Gastrocnemius medialis (tissue), 4 donors: ENCODE data around the gene SYNM. TPM values are rescaled to one million over a fixed set of nuclear protein-coding genes. Genes with fewer than 3 reads are reported as not detected.

Source experiments
- ATAC-seq, 2 donors: fragments of 150-250 bp; one replicate each; pipeline ENCODE4 v1.9.1; 2016
- DNase-seq, 2 donors: peaks; one replicate each; pipeline ENCODE4 v3.0.0-alpha.2; 2019
- H3K27ac ChIP-seq, 4 donors: fragments of 200-600 bp; sonication (generic); 1 replicate in 1 of 4; 2 replicates in 3 of 4; pipeline ENCODE4 v1.5.1; 2016 to 2018; ENCODE audit warnings: mild to moderate bottlenecking in 2 of 4, moderate library complexity in 1 of 4
- H3K27me3 ChIP-seq, 3 donors: fragments of 200-600 bp; sonication (generic) in 2 of 3; 1 replicate in 1 of 3; 2 replicates in 2 of 3; pipeline versions ENCODE4 v1.5.1 to v1.6.0; 2016 to 2019; ENCODE audit warnings: mild to moderate bottlenecking in 1 of 3, moderate library complexity in 1 of 3
- H3K36me3 ChIP-seq, 2 donors: fragments of 200-600 bp; sonication (generic) in 1 of 2; one replicate each; pipeline ENCODE4 v1.5.1; 2017 to 2018
- H3K4me1 ChIP-seq, 2 donors: fragments of 200-600 bp; sonication (generic) in 1 of 2; one replicate each; pipeline ENCODE4 v1.5.1; 2016 to 2017; ENCODE audit warnings: mild to moderate bottlenecking in 2 of 2
- H3K4me3 ChIP-seq, 4 donors: fragments of 200-600 bp; sonication (generic) in 3 of 4; 1 replicate in 1 of 4; 2 replicates in 3 of 4; pipeline ENCODE4 v1.5.1; 2016 to 2019; ENCODE audit warnings: mild to moderate bottlenecking in 2 of 4
- H3K9me3 ChIP-seq, 3 donors: fragments of 200-600 bp; sonication (generic) in 2 of 3; 1 replicate in 1 of 3; 2 replicates in 2 of 3; pipeline ENCODE4 v1.5.1; 2016 to 2019
- POLR2A ChIP-seq, 2 donors: fragments of 450-650 bp; IDR thresholded peaks; one replicate each; pipeline ENCODE4 v1.6.1; 2017; ENCODE audit warnings: antibody characterized with exemption in 2 of 2, mild to moderate bottlenecking in 2 of 2, moderate library complexity in 2 of 2
- in situ Hi-C, 4 donors: fragments of 200-750 bp; cut with MboI; loops; one replicate each; pipeline versions ENCODE4 v1.15.0 to v1.8.0; 2017; ENCODE audit warnings: low sequenced_read_pairs in 4 of 4
- intact Hi-C: fragments of 100-400 bp; cut with DNase I; formaldehyde crosslinking; loops from one replicate; pipeline ENCODE4 v1.15.1; 2023; ENCODE audit warnings: low total_unique reads
- total RNA-seq, 4 donors: library from RNA; depleted of rRNA; stranded (reverse); fragments of >200 nt; gene quantifications; one replicate each; pipeline versions ENCODE4 v1.1.0 to v1.2.3, GENCODE V29; 2016
- TF ChIP-seq, protein P1 (sequence below), 5 experiments: fragments of 450-650 bp in 3 of 5; fragments of 200-600 bp in 2 of 5; sonication (generic) in 2 of 5; IDR thresholded peaks in 4 of 5; conservative IDR thresholded peaks in 1 of 5; 1 replicate in 4 of 5; 2 replicates in 1 of 5; pipeline ENCODE4 v1.5.1; 2016 to 2019; ENCODE audit warnings: antibody characterized with exemption in 5 of 5, mild to moderate bottlenecking in 3 of 5, moderate library complexity in 3 of 5

Gene SYNM
- total RNA-seq, 4 donors from 2014 or later = 200 to 308 (median 266) TPM

DNA sequence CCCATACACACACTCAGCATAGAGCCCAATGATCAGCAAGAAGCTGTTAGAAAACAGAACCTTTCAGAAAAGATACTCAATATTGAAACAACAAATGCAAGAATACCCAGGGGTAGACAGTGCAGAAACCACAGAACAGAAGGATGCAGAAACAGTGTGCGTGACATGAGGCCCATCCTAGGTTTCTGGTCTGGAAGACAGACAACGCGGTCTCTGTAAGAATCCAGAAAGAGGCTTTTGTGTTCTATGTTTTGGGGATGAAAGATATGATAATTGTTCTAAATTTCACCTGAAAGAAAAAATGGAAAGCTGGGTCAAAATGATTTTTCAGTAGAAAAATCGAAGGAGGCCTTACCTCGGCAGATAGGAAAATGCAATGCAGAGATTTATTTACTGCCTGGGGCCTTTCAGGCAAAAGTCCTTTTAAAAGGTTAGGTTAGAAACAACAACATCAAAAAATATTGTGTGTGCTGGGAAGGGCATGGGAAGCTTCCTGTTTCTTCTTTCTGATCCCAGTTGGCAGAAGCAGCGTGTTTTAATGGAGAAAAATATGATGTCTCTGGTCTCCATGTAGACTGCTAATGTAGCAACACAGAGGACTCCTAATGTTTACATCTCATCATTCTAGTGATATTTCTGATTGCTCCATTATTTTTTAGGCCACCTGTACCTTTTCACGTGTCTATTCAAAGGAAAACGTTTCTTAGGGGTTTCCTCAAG, 17.0 kb downstream of the SYNM start:
- H3K4me3 ChIP-seq = no peak overlapping the region
- in situ Hi-C loops = loop anchor here in 2 of 4 donors (25.0 kb wide), 1 partner anchor 615 kb away; the partner anchor contains the start of gene LYSMD4 (in 2 of the 2)

DNA sequence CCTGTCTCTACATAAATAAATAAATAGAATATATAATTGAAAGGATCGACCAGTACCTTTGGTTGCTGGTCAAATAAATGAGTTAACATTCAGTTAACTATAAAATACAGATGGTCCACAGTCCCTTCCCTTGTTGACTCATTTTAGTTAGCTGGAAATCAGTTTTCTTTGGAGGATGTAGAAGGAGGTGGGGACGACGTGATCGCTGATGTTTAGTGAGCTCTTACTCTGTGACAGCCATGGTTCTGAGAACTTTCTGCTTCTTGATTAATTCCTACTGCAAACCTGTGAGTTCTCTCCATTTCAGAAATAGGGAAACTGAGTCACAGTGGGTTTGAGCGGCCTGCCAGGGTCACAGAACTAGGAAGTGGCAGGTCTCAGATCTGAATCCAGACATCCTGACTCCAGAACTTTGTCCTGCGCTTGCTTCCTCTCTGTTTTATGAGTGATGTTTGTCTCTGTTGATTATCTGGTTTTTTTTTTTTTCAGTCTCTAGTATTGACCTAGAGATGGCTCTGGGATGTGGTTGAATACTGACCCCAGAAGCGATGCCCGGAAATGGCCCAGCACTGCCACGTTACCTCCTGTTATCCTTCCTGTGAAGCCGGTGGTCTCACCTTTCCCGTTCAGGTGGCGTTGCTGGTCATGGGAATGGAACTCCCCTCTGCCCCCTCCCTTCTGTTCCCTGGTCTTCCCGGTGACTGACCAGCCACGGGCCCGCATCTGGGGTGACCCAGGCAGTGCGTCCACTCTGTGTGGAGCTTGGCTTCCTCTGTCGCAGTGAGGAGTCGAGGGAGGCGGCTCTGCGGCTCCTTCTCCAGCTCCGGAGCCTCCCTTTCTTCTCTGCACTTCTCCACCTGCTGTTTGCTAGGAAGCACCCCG, 18.2 kb downstream of the SYNM start:
- peak in 1 of 2 donors; percentile 45 for DNase-seq
- peaks cover 0 to 10% of the 10 kb centered on the region in 2 donors for H3K36me3 ChIP-seq
- peak overlapping the region; percentile 33 to 59 (median 44) for H3K4me3 ChIP-seq
- in situ Hi-C loops = loop anchor here in 2 of 4 donors (25.0 kb wide), 1 partner anchor 614 kb away; the partner anchor contains the start of gene LYSMD4 (in 2 of the 2)
- H3K4me1 ChIP-seq = peaks cover 89 to 91% of the 10 kb centered on the region in 2 donors
- no peak for ATAC-seq
- peak overlapping the region; percentile 88 to 97 (median 94) for H3K27ac ChIP-seq
- TF ChIP-seq POLR2A (IDR thresholded peaks at IDR 0.05) = no peak
- TF ChIP-seq, protein P1, sequence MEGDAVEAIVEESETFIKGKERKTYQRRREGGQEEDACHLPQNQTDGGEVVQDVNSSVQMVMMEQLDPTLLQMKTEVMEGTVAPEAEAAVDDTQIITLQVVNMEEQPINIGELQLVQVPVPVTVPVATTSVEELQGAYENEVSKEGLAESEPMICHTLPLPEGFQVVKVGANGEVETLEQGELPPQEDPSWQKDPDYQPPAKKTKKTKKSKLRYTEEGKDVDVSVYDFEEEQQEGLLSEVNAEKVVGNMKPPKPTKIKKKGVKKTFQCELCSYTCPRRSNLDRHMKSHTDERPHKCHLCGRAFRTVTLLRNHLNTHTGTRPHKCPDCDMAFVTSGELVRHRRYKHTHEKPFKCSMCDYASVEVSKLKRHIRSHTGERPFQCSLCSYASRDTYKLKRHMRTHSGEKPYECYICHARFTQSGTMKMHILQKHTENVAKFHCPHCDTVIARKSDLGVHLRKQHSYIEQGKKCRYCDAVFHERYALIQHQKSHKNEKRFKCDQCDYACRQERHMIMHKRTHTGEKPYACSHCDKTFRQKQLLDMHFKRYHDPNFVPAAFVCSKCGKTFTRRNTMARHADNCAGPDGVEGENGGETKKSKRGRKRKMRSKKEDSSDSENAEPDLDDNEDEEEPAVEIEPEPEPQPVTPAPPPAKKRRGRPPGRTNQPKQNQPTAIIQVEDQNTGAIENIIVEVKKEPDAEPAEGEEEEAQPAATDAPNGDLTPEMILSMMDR (IDR thresholded peaks at IDR 0.05 in 4 of 5, conservative IDR thresholded peaks at IDR 0.05 in 1 of 5) = no peak
- no peaks in the 10 kb centered on the region for H3K27me3 ChIP-seq
- intact Hi-C loops = loop anchor here (10.0 kb wide), 2 partner anchors 612 to 1402 kb away; partner anchors contain the start of genes CERS3 and LYSMD4
- H3K9me3 ChIP-seq = no peaks in the 10 kb centered on the region

More for the DNA sequence above, 17.0 kb downstream of the SYNM start:
- Histone ChIP-seq H3K4me1 (peaks cover 90 to 97% of the 10 kb centered on the region in 2 donors), H3K9me3 (no peaks in the 10 kb centered on the region), H3K27ac (peak overlapping the region; percentile 88 to 97 (median 94)), H3K36me3 (peaks cover 0 to 1% of the 10 kb centered on the region in 2 donors), H3K27me3 (no peaks in the 10 kb centered on the region)
- no peak for ATAC-seq
- TF ChIP-seq, protein P1 (IDR thresholded peaks at IDR 0.05 in 4 of 5, conservative IDR thresholded peaks at IDR 0.05 in 1 of 5) = no peak
- no peak for TF ChIP-seq POLR2A (IDR thresholded peaks at IDR 0.05)
- intact Hi-C loops = loop anchor here (10.0 kb wide), 2 partner anchors 613 to 1403 kb away; partner anchors contain the start of genes CERS3 and LYSMD4
- DNase-seq = no peak

DNA sequence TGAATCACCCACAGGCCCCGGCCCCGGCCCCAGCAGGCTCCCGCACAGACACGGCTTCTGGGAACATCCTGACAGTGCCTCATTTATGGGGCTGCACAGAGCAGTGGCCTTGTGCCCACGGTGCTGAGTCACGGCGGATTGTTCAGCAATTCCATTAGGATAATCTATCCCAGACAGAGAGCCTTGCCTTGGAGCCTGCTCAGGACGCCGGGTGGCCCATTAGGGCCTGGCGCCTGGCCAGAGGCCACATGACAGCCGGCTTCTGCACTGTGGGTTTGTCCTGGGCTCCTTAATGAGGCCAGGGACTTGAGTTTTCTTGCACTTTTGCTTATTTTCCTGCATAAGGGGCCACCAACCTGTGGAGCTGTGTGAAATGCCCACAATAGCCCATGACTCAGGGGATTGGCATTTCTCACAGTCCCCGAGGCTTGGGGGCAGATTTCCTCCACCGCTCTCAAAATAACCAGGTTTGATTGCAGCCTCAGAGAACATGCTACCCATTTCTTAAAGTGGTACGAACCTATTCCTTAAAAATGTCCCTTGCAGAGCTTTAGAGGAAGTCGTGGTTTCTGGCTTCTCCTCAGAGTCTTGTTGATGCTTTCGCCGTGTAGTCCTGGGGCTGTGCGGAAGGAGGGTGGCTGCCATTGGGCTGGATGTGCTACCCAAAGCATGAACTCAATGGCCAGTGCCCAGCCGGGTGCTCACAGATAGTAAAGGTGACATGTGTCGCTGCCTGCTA, 19.0 kb downstream of the SYNM start:
- no peaks in the 10 kb centered on the region for H3K27me3 ChIP-seq
- peak overlapping the region; percentile 88 to 97 (median 94) for H3K27ac ChIP-seq
- in situ Hi-C loops (loop anchor here in 2 of 4 donors (25.0 kb wide), 1 partner anchor 613 kb away; the partner anchor contains the start of gene LYSMD4 (in 2 of the 2)), intact Hi-C loops (loop anchor here (2.0 to 10.0 kb wide), 3 partner anchors 17 to 1401 kb away; partner anchors contain the start of genes CERS3 and LYSMD4)
- H3K36me3 ChIP-seq = peaks cover 0 to 10% of the 10 kb centered on the region in 2 donors
- TF ChIP-seq POLR2A (IDR thresholded peaks at IDR 0.05) = peak; percentile 40 to 52
- TF ChIP-seq, protein P1 (IDR thresholded peaks at IDR 0.05 in 4 of 5, conservative IDR thresholded peaks at IDR 0.05 in 1 of 5) = no peak
- H3K4me3 ChIP-seq = peak overlapping the region; percentile 33 to 59 (median 44)
- H3K9me3 ChIP-seq = no peaks in the 10 kb centered on the region
- H3K4me1 ChIP-seq = peaks cover 89 to 91% of the 10 kb centered on the region in 2 donors
- peak; percentile 85 to 93 for DNase-seq
- peak; percentile 82 to 88 for ATAC-seq

DNA sequence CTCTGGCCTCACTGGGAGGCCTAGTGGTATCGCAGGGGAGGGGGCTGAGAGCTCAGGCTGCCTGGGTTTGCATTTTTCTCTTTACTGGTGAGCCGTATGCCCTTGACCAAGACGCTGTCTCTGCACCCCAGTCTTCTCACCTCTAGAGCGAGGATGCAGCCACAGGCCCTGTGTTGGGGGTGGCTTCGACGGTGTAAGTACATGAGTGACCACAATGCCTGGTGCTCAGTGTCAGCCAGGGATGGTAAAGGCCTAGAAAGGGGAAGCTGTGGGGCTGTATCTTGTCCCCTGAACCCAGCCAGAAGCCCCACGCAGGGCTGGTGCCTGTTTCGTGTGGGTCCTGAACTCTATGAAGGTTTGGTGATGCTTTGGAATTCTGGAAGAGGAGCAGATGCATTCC, 19.8 kb downstream of the SYNM start:
- peaks cover 0 to 15% of the 10 kb centered on the region in 2 donors for H3K36me3 ChIP-seq
- intact Hi-C loops (loop anchor here (2.0 to 10.0 kb wide), 3 partner anchors 18 to 1400 kb away; partner anchors contain the start of genes CERS3 and LYSMD4), in situ Hi-C loops (loop anchor here in 2 of 4 donors (25.0 kb wide), 1 partner anchor 613 kb away; the partner anchor contains the start of gene LYSMD4 (in 2 of the 2))
- DNase-seq = no peak
- ATAC-seq = peak in 1 of 2 donors; percentile 5
- no peaks in the 10 kb centered on the region for H3K27me3 ChIP-seq
- H3K4me1 ChIP-seq = peaks cover 81 to 84% of the 10 kb centered on the region in 2 donors
- H3K27ac ChIP-seq = peak overlapping the region; percentile 88 to 97 (median 94)
- no peak for TF ChIP-seq POLR2A (IDR thresholded peaks at IDR 0.05)
- TF ChIP-seq, protein P1 (IDR thresholded peaks at IDR 0.05 in 4 of 5, conservative IDR thresholded peaks at IDR 0.05 in 1 of 5) = no peak
- peak overlapping the region; percentile 13 to 59 (median 35) for H3K4me3 ChIP-seq
- H3K9me3 ChIP-seq = no peaks in the 10 kb centered on the region
